Uterine smooth muscle cell (primary cell): ENCODE data around the gene RNF213. TPM values are rescaled to one million over a fixed set of nuclear protein-coding genes. Genes with fewer than 3 reads are reported as not detected.

Experiments used
- total RNA-seq: library from RNA; depleted of rRNA; stranded (reverse); fragments of >200 nt; gene quantifications from 2 replicates; pipeline ENCODE4 v1.2.3, GENCODE V29; 2014

The RNF213 gene
- total RNA-seq = 98.4 and 149 TPM in 2 replicates

DNA sequence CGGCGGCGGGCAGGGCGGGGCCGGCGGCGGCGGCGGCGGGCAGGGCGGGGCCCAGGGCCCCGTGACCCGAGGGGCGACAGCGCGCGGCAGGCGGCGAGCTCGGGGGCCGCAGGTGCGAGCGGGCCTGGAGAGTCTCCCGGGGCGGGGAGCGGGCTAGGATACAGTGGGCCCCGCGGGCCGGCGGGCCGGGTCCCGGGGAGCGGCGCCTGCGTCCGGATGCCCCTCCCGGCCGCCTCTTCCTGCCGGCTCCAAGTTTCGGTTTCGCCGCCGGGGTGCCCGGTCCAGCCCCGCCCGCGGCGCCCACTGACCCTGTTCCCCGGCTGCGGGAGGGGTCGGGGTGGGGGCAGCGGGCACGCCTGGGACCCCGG lies at the start of gene RNF213:
RNF213 (plus strand) TSS at position 62 of the 368 bp plus-strand sequence. CDS start 2,830 bp downstream, outside the sequence.

DNA sequence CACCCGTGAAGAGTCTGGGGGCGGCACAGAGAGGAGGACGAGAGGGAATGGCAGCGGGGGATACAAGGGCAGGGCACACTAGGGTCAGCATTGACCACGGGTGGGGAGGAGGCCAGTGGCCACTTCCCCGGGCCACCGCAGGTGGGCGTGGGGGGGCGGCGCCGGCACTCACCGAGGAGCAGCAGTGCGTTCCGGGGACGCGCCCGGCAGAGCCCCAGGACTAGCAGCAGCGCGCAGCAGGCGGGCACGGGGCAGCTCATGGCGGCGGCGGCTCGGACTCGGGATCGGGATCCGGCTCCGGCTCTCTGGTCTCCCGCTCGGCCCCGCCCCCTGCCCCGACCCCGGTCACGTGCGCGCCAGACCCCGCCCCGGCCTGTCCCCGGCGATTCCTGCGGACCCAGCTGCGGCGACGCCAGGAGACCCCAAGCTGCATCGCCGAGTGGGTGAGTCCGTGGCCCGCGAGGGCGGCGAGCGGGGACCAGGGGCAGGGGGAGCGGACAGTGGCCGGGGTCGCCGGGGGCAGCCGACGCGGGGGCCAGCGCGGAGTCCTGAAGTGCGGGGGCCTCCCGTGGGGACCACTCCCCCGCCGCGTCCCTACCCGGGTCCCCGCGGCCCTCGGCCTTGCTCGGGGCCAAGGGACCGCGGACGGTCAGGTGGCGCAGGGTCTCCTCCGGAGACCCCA lies 40.5 kb upstream of the RNF213 start, which contains the start of the genes SGSH and SLC26A11:
SGSH (minus strand) TSS at position 280 of the 682 bp plus-strand sequence; CDS start at position 260, 20 bp downstream.
SLC26A11 (plus strand) TSS at position 374 of the 682 bp plus-strand sequence. CDS start 1,134 bp downstream, outside the sequence.

DNA sequence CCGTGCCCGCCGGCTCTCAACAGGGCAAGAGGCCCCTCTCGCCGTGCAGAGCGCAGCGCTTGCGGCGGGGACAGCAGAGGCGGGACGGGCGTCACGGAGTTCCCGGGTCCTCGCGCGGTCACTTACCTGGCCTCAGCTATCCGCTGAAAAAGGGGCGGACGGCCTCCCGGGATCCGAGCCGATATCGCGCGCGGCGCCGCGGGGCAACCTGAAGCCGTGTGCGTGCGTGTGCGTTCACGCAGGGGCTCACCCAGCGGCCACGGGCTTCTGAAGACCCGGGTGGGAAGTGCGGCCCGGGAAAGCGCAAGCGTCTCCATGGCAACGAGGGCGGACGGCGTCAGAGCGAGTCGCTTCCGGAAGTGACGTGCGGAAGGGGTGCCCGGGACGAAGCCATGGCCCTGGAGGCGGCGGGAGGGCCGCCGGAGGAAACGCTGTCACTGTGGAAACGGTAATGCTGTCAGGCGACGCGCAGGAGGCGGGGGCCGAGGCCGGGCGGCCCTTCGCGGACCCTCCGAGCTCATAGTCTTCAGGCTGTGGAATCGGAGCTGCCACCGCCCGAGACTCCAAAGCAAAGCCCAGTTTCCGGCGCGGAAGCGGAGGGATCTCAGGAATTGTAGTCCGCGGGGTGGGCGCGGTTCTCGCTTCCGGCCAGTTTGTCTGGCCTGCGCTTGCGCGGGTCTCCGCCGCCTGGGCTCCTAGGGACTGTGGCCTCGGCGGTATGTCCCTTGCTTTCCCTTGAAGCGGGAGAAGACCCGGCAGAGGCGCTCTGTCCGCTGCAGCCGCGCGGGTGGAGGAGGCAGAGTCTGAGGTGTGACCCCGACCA lies 154.4 kb downstream of the RNF213 start, which contains the start of gene ENDOV:
ENDOV (plus strand) TSS at position 365 of the 823 bp plus-strand sequence; CDS start at position 393, 28 bp downstream.

Other genes with a start within 250 kb of the RNF213 start
- 23.8 and 47.5 TPM in 2 replicates for gene TBC1D16, start 225.0 kb upstream of the RNF213 start, total RNA-seq
- 1.7 and 2.0 TPM in 2 replicates for gene CCDC40, start 224.2 kb upstream of the RNF213 start, total RNA-seq
- gene GAA, start 159.3 kb upstream of the RNF213 start, total RNA-seq = 13.6 and 31.0 TPM in 2 replicates
- gene EIF4A3, start 113.7 kb upstream of the RNF213 start, total RNA-seq = 134 and 150 TPM in 2 replicates
- gene CARD14, start 90.8 kb upstream of the RNF213 start, total RNA-seq = under 0.01 TPM in 2 replicates
- gene SGSH, start 40.5 kb upstream of the RNF213 start, total RNA-seq = 11.5 and 12.1 TPM in 2 replicates
- gene SLC26A11, start 40.4 kb upstream of the RNF213 start, total RNA-seq = 7.0 and 13.5 TPM in 2 replicates
- gene ENDOV, start 154.3 kb downstream of the RNF213 start, total RNA-seq = 23.5 and 27.0 TPM in 2 replicates
- gene NPTX1, start 215.8 kb downstream of the RNF213 start, total RNA-seq = 1.5 and 4.9 TPM in 2 replicates